H1 (cell line): ENCODE measurements around the gene PCBD1.

Source experiments
- KDM1A ChIP-seq: fragments of 200-600, 300-600 bp; sonication (generic); IDR thresholded peaks from 2 replicates; pipeline ENCODE4 v1.7.1; 2016; ENCODE audit warnings: mild to moderate bottlenecking, low read length, borderline replicate concordance
- TAF1 ChIP-seq: IDR thresholded peaks from 2 replicates; pipeline ENCODE4 v1.6.1; 2011; ENCODE audit warnings: mild to moderate bottlenecking, low read depth, low read length

GRCh38 chr10:70891627-70892026, 3.3 kb upstream of the PCBD1 start:
- TF ChIP-seq TAF1 (no peak), KDM1A (no peak)
